ENCODE results near the gene FAM124B. TPM values are rescaled to one million over a fixed set of nuclear protein-coding genes. Genes with fewer than 3 reads are reported as not detected.

Gene FAM124B
- total and polyA plus RNA-seq, 8 donors, result 0.09 to 0.78 (median 0.29) TPM; not detected in 1

DNA sequence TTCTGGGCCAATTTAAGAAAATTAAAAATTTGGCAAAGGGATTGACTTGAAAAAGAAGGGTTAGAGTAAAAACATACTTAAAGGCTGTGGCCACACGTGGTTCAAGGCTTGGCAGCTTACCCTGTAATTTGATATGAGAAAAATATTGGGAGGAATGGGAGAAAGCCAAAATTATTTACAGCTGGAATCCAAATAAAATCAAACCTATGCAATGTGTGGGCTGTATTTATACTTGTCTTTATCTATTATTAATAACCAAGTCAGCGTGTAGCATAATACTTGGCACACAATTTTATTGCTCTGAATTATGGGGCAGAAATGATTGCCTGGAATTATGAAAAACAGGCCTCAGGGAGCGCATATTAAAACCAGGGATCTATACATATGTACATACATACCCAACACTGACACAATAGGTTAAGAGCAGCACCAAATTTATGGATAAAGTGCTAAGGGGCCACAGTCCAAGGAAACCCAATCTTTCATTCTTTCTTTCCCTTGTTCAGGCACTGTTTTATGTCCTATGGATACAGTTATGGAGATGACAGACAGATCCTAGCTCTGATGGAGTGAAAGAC lies 35.6 kb downstream of the FAM124B start:
- TF ChIP-seq, protein P1, sequence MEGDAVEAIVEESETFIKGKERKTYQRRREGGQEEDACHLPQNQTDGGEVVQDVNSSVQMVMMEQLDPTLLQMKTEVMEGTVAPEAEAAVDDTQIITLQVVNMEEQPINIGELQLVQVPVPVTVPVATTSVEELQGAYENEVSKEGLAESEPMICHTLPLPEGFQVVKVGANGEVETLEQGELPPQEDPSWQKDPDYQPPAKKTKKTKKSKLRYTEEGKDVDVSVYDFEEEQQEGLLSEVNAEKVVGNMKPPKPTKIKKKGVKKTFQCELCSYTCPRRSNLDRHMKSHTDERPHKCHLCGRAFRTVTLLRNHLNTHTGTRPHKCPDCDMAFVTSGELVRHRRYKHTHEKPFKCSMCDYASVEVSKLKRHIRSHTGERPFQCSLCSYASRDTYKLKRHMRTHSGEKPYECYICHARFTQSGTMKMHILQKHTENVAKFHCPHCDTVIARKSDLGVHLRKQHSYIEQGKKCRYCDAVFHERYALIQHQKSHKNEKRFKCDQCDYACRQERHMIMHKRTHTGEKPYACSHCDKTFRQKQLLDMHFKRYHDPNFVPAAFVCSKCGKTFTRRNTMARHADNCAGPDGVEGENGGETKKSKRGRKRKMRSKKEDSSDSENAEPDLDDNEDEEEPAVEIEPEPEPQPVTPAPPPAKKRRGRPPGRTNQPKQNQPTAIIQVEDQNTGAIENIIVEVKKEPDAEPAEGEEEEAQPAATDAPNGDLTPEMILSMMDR (IDR thresholded peaks at IDR 0.05), result no peak
- DNase-seq (no peak), ATAC-seq (no peak), FAIRE-seq (no peak)
- no peak overlapping the region for H3K27ac ChIP-seq
- H3K9me3 ChIP-seq, result no peaks in the 10 kb centered on the region
- H3K36me3 ChIP-seq, result no peaks in the 10 kb centered on the region
- no peaks in the 10 kb centered on the region for H3K27me3 ChIP-seq
- intact Hi-C loops (cut with DNase I), result loop anchor here in 1 of 3 donors (10.0 kb wide), 1 partner anchor 268 kb away; no protein-coding TSS in a partner anchor
- no peak overlapping the region for H3K4me3 ChIP-seq
- no peaks in the 10 kb centered on the region for H3K4me1 ChIP-seq
- 32 to 43% methylated on average over 3 of the region's 3 CpGs for WGBS, 2 donors

DNA sequence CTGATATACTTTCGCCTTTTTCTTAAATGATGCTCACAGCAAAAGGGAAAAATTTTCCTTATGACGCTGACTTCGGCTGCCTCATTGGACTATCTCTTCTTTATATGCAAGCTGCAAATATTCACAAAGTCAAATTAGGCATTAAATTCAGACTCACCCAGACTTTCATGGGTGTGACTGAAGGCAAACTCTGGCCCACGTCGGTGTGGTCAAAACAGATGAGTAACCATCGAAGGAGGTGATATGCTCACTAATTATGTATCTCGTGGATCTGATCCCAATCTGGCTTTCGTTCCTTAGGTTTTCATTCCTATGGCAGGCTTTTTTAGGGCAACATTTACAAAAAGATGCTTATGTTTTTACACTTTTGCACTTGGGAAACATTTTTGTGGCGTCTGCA lies 36.6 kb downstream of the FAM124B start:
- Histone ChIP-seq H3K4me1 (no peaks in the 10 kb centered on the region), H3K27ac (no peak overlapping the region), H3K36me3 (no peaks in the 10 kb centered on the region), H3K4me3 (no peak overlapping the region), H3K27me3 (no peaks in the 10 kb centered on the region), H3K9me3 (no peaks in the 10 kb centered on the region)
- DNase-seq (no peak), FAIRE-seq (no peak), ATAC-seq (no peak)
- 82 to 87% methylated on average over 9 of the region's 9 CpGs for WGBS, 2 donors
- TF ChIP-seq, protein P1 (IDR thresholded peaks at IDR 0.05), result no peak
- intact Hi-C loops (cut with DNase I), result loop anchor here in 1 of 3 donors (10.0 kb wide), 1 partner anchor 269 kb away; no protein-coding TSS in a partner anchor

DNA sequence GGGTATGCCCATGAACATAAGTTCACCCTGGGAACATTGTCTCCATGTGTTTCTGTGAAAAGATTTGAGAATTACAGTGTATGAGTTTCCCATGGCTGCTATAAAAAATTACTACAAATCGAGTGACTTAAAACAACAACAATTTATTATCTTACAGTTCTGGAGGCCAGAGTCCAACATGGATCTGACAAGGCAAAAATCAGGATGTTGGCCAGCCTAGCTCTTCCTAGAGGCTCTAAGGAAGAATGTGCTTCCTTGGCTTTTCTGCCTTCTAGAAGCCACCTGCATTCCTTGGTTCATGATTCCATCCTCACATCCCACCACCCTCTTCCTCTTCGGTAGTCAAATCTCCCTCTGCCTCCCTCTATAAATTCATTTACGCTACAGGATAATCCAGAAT lies 38.6 kb downstream of the FAM124B start:
- FAIRE-seq (no peak), ATAC-seq (no peak), DNase-seq (no peak)
- 67 to 73% methylated on average over 3 of the region's 3 CpGs for WGBS, 2 donors
- no peak overlapping the region for H3K4me3 ChIP-seq
- intact Hi-C loops (cut with DNase I), result loop anchor here in 2 of 3 donors (5.0 to 10.0 kb wide), 2 partner anchors 272 to 289 kb away; no protein-coding TSS in a partner anchor
- no peaks in the 10 kb centered on the region for H3K36me3 ChIP-seq
- TF ChIP-seq, protein P1 (IDR thresholded peaks at IDR 0.05), result no peak
- H3K9me3 ChIP-seq, result no peaks in the 10 kb centered on the region
- H3K27me3 ChIP-seq, result no peaks in the 10 kb centered on the region
- no peaks in the 10 kb centered on the region for H3K4me1 ChIP-seq
- no peak overlapping the region for H3K27ac ChIP-seq

DNA sequence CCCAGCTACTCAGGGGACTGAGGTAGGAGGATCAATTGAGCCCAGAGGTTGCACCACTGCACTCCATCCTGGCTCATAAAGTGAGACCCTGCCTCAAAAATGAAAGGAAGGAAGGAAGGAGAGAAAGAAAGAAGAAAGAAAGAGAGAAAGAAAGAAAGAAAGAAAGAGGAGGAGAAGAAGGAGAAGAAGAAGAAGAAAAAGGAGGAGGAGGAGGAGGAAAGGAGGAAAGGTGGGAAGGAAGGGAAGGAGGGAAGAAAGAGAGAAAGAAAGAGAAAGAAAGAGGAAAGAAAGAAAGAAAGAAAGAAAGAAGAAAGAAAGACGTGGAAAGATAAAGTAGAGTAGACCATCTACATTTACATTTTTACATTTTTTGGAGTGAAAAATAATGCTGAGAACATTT lies 39.8 kb downstream of the FAM124B start:
- intact Hi-C loops (cut with DNase I), result loop anchor here in 2 of 3 donors (5.0 to 10.0 kb wide), 2 partner anchors 273 to 290 kb away; no protein-coding TSS in a partner anchor
- WGBS, 2 donors, result 69 to 74% methylated on average over 1 of the region's 1 CpG
- Histone ChIP-seq H3K27me3 (no peaks in the 10 kb centered on the region), H3K36me3 (no peaks in the 10 kb centered on the region), H3K27ac (no peak overlapping the region), H3K9me3 (no peaks in the 10 kb centered on the region), H3K4me3 (no peak overlapping the region), H3K4me1 (no peaks in the 10 kb centered on the region)
- TF ChIP-seq, protein P1 (IDR thresholded peaks at IDR 0.05), result no peak
- DNase-seq, result no peak
- FAIRE-seq, result no peak
- no peak for ATAC-seq

DNA sequence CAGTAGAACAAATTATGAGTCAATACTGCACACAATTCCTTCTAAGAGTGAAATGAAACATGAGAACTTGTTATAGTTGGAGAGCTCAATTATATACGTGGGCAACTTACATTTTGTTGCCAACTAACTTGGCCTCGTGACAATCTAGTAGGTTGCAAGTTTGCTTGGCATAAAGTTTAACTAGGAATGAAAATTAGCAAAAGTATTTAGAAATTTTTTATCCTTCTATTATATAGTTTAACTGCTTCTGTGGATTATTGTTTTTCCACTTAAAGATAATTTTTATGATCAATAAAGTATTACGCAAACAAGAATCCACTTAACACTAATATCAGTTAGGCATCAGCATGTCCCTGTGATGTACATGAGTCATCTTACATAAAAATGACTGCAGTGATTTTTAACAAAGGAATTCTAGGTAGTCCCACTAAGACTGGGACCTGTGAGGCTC lies 41.1 kb downstream of the FAM124B start:
- FAIRE-seq (no peak), DNase-seq (no peak), ATAC-seq (no peak)
- Histone ChIP-seq H3K27ac (no peak overlapping the region), H3K27me3 (no peaks in the 10 kb centered on the region), H3K4me1 (no peaks in the 10 kb centered on the region), H3K4me3 (no peak overlapping the region), H3K9me3 (no peaks in the 10 kb centered on the region), H3K36me3 (no peaks in the 10 kb centered on the region)
- 54 to 59% methylated on average over 3 of the region's 3 CpGs for WGBS, 2 donors
- intact Hi-C loops (cut with DNase I), result loop anchor here in 2 of 3 donors (5.0 to 10.0 kb wide), 2 partner anchors 274 to 291 kb away; no protein-coding TSS in a partner anchor
- TF ChIP-seq, protein P1 (IDR thresholded peaks at IDR 0.05), result no peak

Measured in pancreas (tissue), 10 donors.